B cell (primary cell): ENCODE data around the gene ABR. TPM values are rescaled to one million over a fixed set of nuclear protein-coding genes. Genes with fewer than 3 reads are reported as not detected.

Source experiments
- ATAC-seq: fragments of 200-7000 bp; cut with Tn5 transposase; one replicate; pipeline ENCODE4 v1.10.0; 2021; ENCODE audit warnings: low read depth, mild to moderate bottlenecking, moderate number of reproducible peaks, moderate library complexity
- CTCF ChIA-PET: fragments of 350-600 bp; sonication (Branson Sonifier 250); formaldehyde crosslinking; loops from one replicate; lab custom pipeline; 2021; ENCODE audit warnings: antibody characterized with exemption, inconsistent platforms; lab: Charles Lee
- POLR2A ChIA-PET: fragments of 350-600 bp; sonication (Branson Sonifier 250); formaldehyde crosslinking; loops from one replicate; lab custom pipeline; 2021; ENCODE audit warnings: antibody characterized with exemption; lab: Charles Lee
- DNase-seq: peaks from one replicate; pipeline ENCODE4 v3.0.0; 2013
- H2AFZ ChIP-seq: 2 replicates; pipeline ENCODE4 v1.6.1; 2012; ENCODE audit warnings: mild to moderate bottlenecking, low read depth, low read length; ENCODE audit not compliant: insufficient read depth, poor library complexity, severe bottlenecking
- H3K27ac ChIP-seq, 2 donors: 1 replicate in 1 of 2; 2 replicates in 1 of 2; pipeline ENCODE4 v1.5.1; 2012 to 2013; ENCODE audit warnings: low read length in 2 of 2, mild to moderate bottlenecking in 2 of 2, moderate library complexity in 1 of 2
- H3K27me3 ChIP-seq, 4 experiments: fragments of 200-600 bp in 1 of 4; sonication (generic) in 1 of 4; replicated peaks in 1 of 4; 1 replicate in 2 of 4; 2 replicates in 2 of 4; pipeline versions ENCODE4 v1.6.1 to v1.7.0; 2013 to 2016; ENCODE audit warnings: low read length in 3 of 4, mild to moderate bottlenecking in 2 of 4, mixed read lengths in 1 of 4, moderate library complexity in 1 of 4; ENCODE audit not compliant: insufficient read depth in 4 of 4, control insufficient read depth in 3 of 4; ENCODE audit errors: control extremely low read depth in 1 of 4
- H3K36me3 ChIP-seq, 2 experiments: replicated peaks in 1 of 2; 1 replicate in 1 of 2; 2 replicates in 1 of 2; pipeline versions ENCODE4 v1.6.1 to v1.7.1; 2013; ENCODE audit warnings: low read length in 1 of 2; ENCODE audit not compliant: insufficient read depth in 2 of 2, control insufficient read depth in 1 of 2; ENCODE audit errors: control extremely low read depth in 1 of 2, extremely low read depth in 1 of 2
- H3K4me1 ChIP-seq, 2 donors: fragments of 200-600 bp in 1 of 2; sonication (generic) in 1 of 2; 1 replicate in 1 of 2; 2 replicates in 1 of 2; pipeline versions ENCODE4 v1.5.1 to v1.6.1; 2013 to 2017; ENCODE audit warnings: low read length in 2 of 2; ENCODE audit not compliant: control insufficient read depth in 2 of 2, insufficient read depth in 2 of 2
- H3K4me2 ChIP-seq: replicated peaks from 2 replicates; pipeline ENCODE3; 2012; ENCODE audit warnings: mild to moderate bottlenecking, low read depth, low read length; ENCODE audit not compliant: poor library complexity, severe bottlenecking
- H3K4me3 ChIP-seq, 5 experiments: fragments of 200-600 bp in 1 of 5; sonication (generic) in 1 of 5; 1 replicate in 3 of 5; 2 replicates in 2 of 5; pipeline versions ENCODE4 v1.5.1 to v1.7.0; 2011 to 2016; ENCODE audit warnings: low read length in 4 of 5, mild to moderate bottlenecking in 4 of 5, low read depth in 2 of 5, control low read depth in 1 of 5, moderate library complexity in 1 of 5; ENCODE audit not compliant: insufficient read depth in 1 of 5; ENCODE audit errors: control extremely low read depth in 1 of 5, extremely low read depth in 1 of 5
- H3K79me2 ChIP-seq: fragments of 200-600 bp; sonication (generic); one replicate; pipeline ENCODE4 v1.6.0; 2016; ENCODE audit warnings: low read length; ENCODE audit not compliant: control insufficient read depth, insufficient read depth
- H3K9ac ChIP-seq: fragments of 200-600 bp; sonication (generic); 2 replicates; pipeline ENCODE4 v1.6.1; 2017; ENCODE audit warnings: mild to moderate bottlenecking, low read length, moderate library complexity
- H3K9me3 ChIP-seq, 3 donors: one replicate each; pipeline versions ENCODE4 v1.6.1 to v1.7.1; 2013; ENCODE audit warnings: low read length in 2 of 3; ENCODE audit not compliant: control insufficient read depth in 2 of 3, insufficient read depth in 1 of 3; ENCODE audit errors: control extremely low read depth in 1 of 3
- H4K20me1 ChIP-seq: 2 replicates; pipeline ENCODE4 v1.6.0; 2012; ENCODE audit warnings: mild to moderate bottlenecking, low read length; ENCODE audit not compliant: insufficient read depth, control insufficient read depth, poor library complexity, severe bottlenecking
- H3K27ac Mint-ChIP-seq: one replicate; pipeline ENCODE4 v1.8.0; 2021; ENCODE audit warnings: mixed read lengths
- H3K27me3 Mint-ChIP-seq: one replicate; pipeline ENCODE4 v1.8.0; 2021; ENCODE audit warnings: mixed read lengths
- H3K4me1 Mint-ChIP-seq: one replicate; pipeline ENCODE4 v1.8.0; 2021; ENCODE audit warnings: mixed read lengths
- H3K4me3 Mint-ChIP-seq: one replicate; pipeline ENCODE4 v1.8.0; 2021; ENCODE audit warnings: mixed read lengths
- H3K9me3 Mint-ChIP-seq: one replicate; pipeline ENCODE4 v1.8.0; 2022; ENCODE audit warnings: mixed read lengths; ENCODE audit not compliant: insufficient read depth
- CTCF ChIP-seq: fragments of 200-600 bp; IDR thresholded peaks from one replicate; pipeline ENCODE4 v1.8.0; 2022; ENCODE audit warnings: antibody characterized with exemption, mild to moderate bottlenecking
- EZH2 ChIP-seq: IDR thresholded peaks from 2 replicates; pipeline ENCODE4 v1.6.1; 2012; ENCODE audit warnings: borderline replicate concordance, low read depth, mild to moderate bottlenecking, moderate library complexity, low read length; ENCODE audit not compliant: insufficient read depth, poor library complexity, severe bottlenecking
- WGBS: methylation state at CpG from one replicate; pipeline ENCODE4 v1.1.5; 2013; ENCODE audit warnings: missing lambda C conversion rate; ENCODE audit not compliant: insufficient coverage; 5-methylcytosine and 5-hydroxymethylcytosine counted together
- intact Hi-C: fragments of 100-400 bp; cut with micrococcal nuclease; formaldehyde crosslinking; loops from one replicate; pipeline ENCODE4 v1.10.0; 2022
- polyA plus RNA-seq: library from polyadenylated mRNA; depleted of rRNA; stranded (reverse); fragments of >200 nt; gene quantifications from 2 replicates; pipeline ENCODE4 v1.2.3, GENCODE V29; 2012
- total RNA-seq, 2 donors: library from RNA; stranded (reverse); fragments of 120-200 nt in 1 of 2; gene quantifications; 1 replicate in 1 of 2; 2 replicates in 1 of 2; pipeline versions ENCODE4 v1.2.3 to v1.2.4, GENCODE V29; 2013 to 2022

Gene ABR
- total and polyA plus RNA-seq, 2 donors (not counting 1 experiment from before 2014, with no cell fraction given) = 79.8 to 262 TPM

DNA sequence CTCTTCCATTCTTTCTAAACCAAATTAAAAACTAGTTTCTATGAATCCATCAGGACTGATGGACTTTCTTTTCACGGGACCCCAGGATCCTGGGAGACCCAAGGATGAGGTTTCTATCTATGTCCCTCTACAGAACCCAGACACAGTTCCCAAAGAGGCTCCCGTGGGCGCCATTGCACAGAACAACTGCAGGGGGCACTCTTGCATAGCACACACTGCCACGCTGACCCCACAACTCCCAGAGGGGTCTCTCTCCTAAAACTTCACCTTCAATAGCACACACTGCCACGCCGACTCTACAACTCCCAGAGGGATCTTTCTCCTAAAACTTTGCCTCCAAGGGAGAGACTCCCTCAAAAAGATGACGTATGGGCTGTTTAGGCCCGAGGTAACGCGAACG is 9.0 kb downstream of the ABR start:
- H3K4me2 ChIP-seq = no peak overlapping the region
- H3K4me1 Mint-ChIP-seq = peaks cover 16% of the 10 kb centered on the region
- peaks cover 100% of the 10 kb centered on the region for H3K79me2 ChIP-seq
- ATAC-seq = no peak
- H3K9me3 ChIP-seq = no peaks in the 10 kb centered on the region
- no peak for DNase-seq
- no peak overlapping the region for H3K9ac ChIP-seq
- peaks cover 99% of the 10 kb centered on the region for H4K20me1 ChIP-seq
- H3K36me3 ChIP-seq = no peaks in the 10 kb centered on the region
- H3K27ac ChIP-seq = no peak overlapping the region
- intact Hi-C loops = no loop called here
- WGBS = 92% methylated on average over 11 of the region's 11 CpGs
- TF ChIP-seq CTCF = peak; percentile 20
- no peak for TF ChIP-seq EZH2
- no peaks in the 10 kb centered on the region for H3K4me1 ChIP-seq
- CTCF ChIA-PET = no interaction called here
- no peak overlapping the region for H3K4me3 Mint-ChIP-seq
- POLR2A ChIA-PET = no interaction called here
- no peaks in the 10 kb centered on the region for H3K27me3 Mint-ChIP-seq
- no peak overlapping the region for H3K4me3 ChIP-seq
- H3K27me3 ChIP-seq = no peaks in the 10 kb centered on the region
- no peak overlapping the region for H2AFZ ChIP-seq
- H3K9me3 Mint-ChIP-seq = no peaks in the 10 kb centered on the region
- no peak overlapping the region for H3K27ac Mint-ChIP-seq

DNA sequence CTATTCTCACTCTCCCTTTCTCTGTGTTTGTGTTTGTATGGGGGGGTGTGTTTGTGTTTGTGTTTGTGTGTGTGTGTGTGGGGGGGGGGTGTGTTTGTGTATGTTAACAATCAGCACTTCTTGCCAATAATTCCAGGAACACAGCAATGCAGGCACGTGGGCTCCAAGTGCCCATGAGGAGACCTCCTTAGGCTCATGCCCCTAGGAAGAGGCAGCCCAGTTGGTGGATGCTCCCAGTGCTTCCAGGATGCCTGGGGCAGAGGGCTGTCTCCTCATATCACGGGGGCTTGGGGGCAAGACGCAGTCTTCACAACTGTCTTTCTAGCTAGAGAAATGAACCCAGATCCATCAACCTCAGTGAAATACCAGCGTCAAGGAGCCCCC is 9.9 kb downstream of the ABR start:
- CTCF ChIA-PET = no interaction called here
- 95% methylated on average over 3 of the region's 4 CpGs for WGBS
- no peak for TF ChIP-seq EZH2
- no peak for TF ChIP-seq CTCF
- Histone ChIP-seq H3K9me3 (no peaks in the 10 kb centered on the region), H3K4me2 (no peak overlapping the region), H3K4me3 (no peak overlapping the region), H3K9ac (no peak overlapping the region), H3K4me1 (peaks cover 6 to 8% of the 10 kb centered on the region in 2 donors), H3K27ac (no peak overlapping the region), H3K27me3 (no peaks in the 10 kb centered on the region), H2AFZ (no peak overlapping the region), H3K36me3 (no peaks in the 10 kb centered on the region), H3K79me2 (peaks cover 100% of the 10 kb centered on the region), H4K20me1 (peaks cover 99% of the 10 kb centered on the region)
- Mint-ChIP-seq H3K27me3 (no peaks in the 10 kb centered on the region), H3K9me3 (no peaks in the 10 kb centered on the region), H3K27ac (no peak overlapping the region), H3K4me1 (peaks cover 19% of the 10 kb centered on the region), H3K4me3 (no peak overlapping the region)
- intact Hi-C loops = no loop called here
- POLR2A ChIA-PET = no interaction called here
- DNase-seq = no peak
- ATAC-seq = no peak
